Measurements from ENCODE around the gene RNASE1.
"Not testable (repeated sequence)": the region's sequence is repeated elsewhere in the genome, so short reads cannot be mapped to it uniquely, and the experiment has no call there.

RNASE1 gene

DNA sequence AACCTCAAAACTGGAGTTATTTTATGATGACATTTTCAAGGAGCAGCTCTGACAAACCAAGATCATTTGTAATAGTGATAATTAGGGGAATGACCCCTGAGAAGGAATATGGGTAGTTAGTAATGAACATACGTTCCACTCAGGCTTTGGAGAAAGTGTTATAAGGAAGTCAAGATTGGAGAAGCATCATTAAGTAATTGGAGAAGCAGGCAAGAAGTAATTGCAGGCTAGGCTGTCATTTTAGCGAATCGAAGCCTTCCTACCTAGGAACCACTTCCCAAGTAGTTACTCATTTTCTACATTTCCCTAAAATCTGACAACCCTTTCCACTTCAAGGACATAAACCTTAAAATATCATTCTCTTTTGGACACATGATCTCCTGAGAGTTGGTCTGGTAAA is 33.2 kb downstream of the RNASE1 start:
- no peak for DNase-seq

DNA sequence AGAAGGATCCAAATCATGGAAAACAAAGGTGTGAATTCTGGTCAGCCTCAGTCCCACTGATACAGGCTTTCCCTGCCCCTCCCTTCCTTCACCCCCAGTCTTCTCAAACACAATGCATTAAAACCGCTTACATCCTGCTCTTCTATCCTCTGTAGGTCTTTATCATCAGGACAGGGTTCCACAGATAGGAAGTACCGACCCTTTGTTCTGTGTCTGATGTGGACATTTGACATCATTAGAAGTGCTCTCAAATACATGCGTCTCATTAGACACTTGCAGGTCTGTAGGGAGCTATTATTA is 34.1 kb downstream of the RNASE1 start:
- no peak for DNase-seq

DNA sequence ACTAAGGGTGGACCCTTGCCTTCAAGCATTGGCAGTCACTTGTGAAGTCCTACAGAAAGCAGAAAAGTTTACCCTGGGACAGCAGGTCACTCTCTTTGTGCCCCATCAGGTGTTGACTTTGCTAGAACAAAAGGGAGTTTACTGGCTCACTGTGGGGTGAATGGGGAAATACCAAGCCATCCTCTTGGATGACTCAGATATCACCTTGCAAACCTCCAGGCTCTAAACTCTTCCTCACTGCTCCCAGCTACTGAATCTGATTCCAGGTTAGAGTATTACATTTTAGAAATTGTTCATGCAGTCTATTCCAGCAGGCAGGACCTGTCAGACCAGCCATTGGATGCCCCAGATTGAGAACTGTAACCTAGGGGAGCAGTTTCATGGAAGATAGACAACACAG is 41.7 kb downstream of the RNASE1 start:
- no peak for DNase-seq

DNA sequence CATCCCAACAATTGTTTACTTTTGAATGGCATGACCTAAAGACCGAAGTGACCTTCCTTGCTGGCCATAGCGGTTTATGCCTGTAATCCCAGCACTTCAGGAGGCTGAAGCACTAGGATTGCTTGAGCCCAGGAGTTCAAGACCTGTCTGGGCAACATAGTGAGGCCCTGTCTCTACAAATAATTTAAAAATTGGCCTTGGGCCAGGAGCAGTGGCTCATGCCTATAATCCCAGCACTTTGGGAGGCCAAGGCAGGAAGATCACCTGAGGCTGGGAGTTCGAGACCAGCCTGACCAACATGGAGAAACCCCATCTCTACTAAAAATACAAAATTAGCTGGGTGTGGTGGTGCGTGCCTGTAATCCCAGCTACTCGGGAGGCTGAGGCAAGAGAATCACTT is 43.2 kb downstream of the RNASE1 start:
- DNase-seq = not testable (repeated sequence)

- no peak for DNase-seq
Observed at GRCh38 chr14:20757965-20758364, 44.7 kb downstream of the RNASE1 start.

DNA sequence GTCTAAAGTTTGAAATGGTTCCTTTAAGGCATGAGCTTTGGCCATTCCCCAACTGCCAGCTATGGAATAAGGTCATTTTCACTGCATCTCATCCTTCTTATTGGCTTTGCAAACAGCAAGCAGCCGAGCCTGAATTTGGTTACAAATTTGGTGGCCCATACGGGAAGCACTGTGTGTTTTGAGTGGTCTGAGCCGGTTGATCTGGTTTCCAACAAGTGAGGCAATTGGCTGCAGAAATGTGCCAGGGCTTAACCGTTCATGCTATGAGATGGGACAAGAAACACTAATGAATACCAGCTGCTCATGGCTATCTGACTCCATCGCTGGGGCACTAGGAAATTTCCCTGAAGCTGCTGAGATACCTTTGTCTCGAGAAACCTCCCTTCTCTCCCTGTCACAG is 47.6 kb downstream of the RNASE1 start:
- DNase-seq = no peak

DNA sequence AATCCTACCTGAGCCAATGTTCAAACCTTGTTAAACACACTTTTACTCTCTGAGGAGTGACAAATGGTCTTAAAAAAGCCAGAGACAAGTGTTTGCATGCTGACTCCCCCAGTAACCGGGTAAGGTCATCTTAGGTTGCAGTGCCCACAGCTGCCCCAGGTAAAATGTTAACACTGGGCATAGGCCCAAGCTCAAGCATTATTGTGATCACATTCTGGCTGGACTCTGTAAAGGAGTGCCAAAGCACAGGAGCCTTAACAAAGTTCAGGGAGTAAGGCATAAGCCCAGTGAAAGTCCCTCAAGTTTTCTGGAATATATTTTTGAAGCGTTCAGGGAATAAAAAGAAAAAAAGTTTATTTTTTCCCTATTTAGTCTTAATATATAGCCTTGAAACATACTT is 48.3 kb downstream of the RNASE1 start:
- no peak for DNase-seq

GRCh38 chr14:20751963-20752562 is 50.6 kb downstream of the RNASE1 start:
- DNase-seq = no peak

Measured in NCI-H2081 treated with DMSO at 0.1 percent for 48 hours (cell line).